ENCODE data around the gene ITGB1. TPM values are rescaled to one million over a fixed set of nuclear protein-coding genes. Genes with fewer than 3 reads are reported as not detected.
A peak's percentile ranks its signal among the peaks of the same experiment; 100 is the strongest.

The ITGB1 gene
- total RNA-seq, 1 donor from 2014 or later: 517 TPM

- H3K4me3 ChIP-seq: no peak overlapping the region
- TF ChIP-seq, protein P1, sequence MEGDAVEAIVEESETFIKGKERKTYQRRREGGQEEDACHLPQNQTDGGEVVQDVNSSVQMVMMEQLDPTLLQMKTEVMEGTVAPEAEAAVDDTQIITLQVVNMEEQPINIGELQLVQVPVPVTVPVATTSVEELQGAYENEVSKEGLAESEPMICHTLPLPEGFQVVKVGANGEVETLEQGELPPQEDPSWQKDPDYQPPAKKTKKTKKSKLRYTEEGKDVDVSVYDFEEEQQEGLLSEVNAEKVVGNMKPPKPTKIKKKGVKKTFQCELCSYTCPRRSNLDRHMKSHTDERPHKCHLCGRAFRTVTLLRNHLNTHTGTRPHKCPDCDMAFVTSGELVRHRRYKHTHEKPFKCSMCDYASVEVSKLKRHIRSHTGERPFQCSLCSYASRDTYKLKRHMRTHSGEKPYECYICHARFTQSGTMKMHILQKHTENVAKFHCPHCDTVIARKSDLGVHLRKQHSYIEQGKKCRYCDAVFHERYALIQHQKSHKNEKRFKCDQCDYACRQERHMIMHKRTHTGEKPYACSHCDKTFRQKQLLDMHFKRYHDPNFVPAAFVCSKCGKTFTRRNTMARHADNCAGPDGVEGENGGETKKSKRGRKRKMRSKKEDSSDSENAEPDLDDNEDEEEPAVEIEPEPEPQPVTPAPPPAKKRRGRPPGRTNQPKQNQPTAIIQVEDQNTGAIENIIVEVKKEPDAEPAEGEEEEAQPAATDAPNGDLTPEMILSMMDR (IDR thresholded peaks at IDR 0.05): no peak
- no peak for DNase-seq
- intact Hi-C loops (cut with DNase I): no loop called here
- peaks cover 4% of the 10 kb centered on the region for H3K4me1 ChIP-seq
- no peak overlapping the region for H3K27ac ChIP-seq
- no peaks in the 10 kb centered on the region for H3K27me3 ChIP-seq
- peaks cover 24% of the 10 kb centered on the region for H3K36me3 ChIP-seq
- ATAC-seq: no peak
- H3K9me3 ChIP-seq: no peaks in the 10 kb centered on the region
These were observed 63.9 kb downstream of the ITGB1 start for GRCh38 chr10:32893916-32894664.

DNA sequence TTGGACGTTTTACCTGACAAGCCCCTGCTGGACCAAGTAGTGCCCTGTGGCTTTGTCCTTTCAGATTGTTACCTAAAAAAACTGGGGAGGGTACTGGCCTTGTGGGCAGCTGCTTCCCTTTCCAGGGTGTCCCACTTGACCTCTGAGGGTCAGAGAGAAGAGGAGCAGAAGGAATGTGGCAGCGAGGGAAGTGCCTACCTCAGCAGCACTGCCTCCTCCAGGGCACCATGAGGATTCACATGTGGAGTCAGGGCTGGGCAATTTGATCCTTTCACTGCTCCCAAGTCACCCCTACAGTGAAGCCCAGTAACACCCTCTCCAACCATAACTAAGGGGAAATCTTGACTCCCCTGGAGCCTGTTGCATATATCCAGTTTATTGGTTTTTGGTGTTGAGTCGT lies 64.6 kb downstream of the ITGB1 start:
- Histone ChIP-seq H3K27me3 (no peaks in the 10 kb centered on the region), H3K4me3 (no peak overlapping the region), H3K9me3 (no peaks in the 10 kb centered on the region), H3K27ac (no peak overlapping the region), H3K36me3 (peaks cover 18% of the 10 kb centered on the region), H3K4me1 (peaks cover 4% of the 10 kb centered on the region)
- peak; percentile 29 for ATAC-seq
- no peak for DNase-seq
- TF ChIP-seq, protein P1 (IDR thresholded peaks at IDR 0.05): no peak
- intact Hi-C loops (cut with DNase I): no loop called here

DNA sequence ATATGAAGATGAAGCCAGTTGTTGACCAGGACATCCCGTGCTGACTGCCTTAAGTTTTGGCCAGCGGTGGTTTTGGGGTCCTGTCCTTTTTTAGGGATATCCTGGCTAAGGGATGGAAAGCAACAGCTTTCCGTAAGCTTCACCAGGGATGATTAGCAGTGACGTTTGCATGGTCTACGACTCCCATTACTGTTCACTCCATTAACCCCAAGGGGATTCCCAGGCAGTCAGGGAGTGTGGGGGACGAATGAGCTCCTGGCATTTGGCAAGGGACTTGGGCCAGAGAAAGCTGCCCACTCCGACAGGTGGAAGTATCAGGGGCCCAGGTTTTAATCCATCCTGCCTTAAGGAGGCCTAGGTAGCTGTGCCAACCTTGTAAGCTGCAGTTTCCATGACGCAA lies 66.8 kb downstream of the ITGB1 start:
- peaks cover 4% of the 10 kb centered on the region for H3K4me1 ChIP-seq
- DNase-seq (no peak), ATAC-seq (no peak)
- H3K4me3 ChIP-seq: no peak overlapping the region
- H3K9me3 ChIP-seq: no peaks in the 10 kb centered on the region
- intact Hi-C loops (cut with DNase I): no loop called here
- H3K27me3 ChIP-seq: no peaks in the 10 kb centered on the region
- TF ChIP-seq, protein P1 (IDR thresholded peaks at IDR 0.05): no peak
- H3K36me3 ChIP-seq: peaks cover under 1% of the 10 kb centered on the region
- no peak overlapping the region for H3K27ac ChIP-seq

- intact Hi-C loops (cut with DNase I): no loop called here
- Histone ChIP-seq H3K36me3 (no peaks in the 10 kb centered on the region), H3K4me3 (no peak overlapping the region), H3K27ac (no peak overlapping the region), H3K27me3 (no peaks in the 10 kb centered on the region), H3K9me3 (no peaks in the 10 kb centered on the region), H3K4me1 (peaks cover 4% of the 10 kb centered on the region)
- TF ChIP-seq, protein P1 (IDR thresholded peaks at IDR 0.05): no peak
- ATAC-seq (no peak), DNase-seq (no peak)
These were observed 67.6 kb downstream of the ITGB1 start for GRCh38 chr10:32890444-32890843.

DNA sequence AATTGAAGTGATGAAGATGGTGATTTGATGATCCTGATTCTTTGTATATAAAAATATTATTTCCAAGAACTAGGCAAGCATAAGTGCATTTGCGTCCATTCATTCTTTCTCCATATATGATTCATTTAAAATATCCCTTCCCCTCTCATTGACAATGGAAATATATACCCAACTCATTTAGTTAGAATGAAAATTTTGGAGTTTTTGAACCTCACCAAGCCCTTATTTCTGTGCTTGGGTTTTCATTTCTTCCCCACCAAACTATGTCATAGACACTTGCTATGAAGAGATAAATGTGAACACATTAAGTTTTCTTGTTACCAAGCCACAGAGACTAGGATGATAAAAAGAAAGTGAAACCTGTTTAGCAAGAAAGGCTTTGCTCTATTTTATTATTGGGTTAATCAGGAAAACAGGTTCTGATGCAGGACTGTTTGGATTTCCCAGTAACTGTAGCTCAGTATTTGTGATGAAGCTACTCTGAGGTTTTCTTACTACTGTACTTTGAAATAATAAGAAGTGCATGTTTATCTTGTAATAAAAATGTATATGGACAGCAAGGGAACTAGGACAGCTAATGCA lies 68.3 kb downstream of the ITGB1 start:
- DNase-seq: no peak
- H3K4me1 ChIP-seq: peaks cover 4% of the 10 kb centered on the region
- no peak overlapping the region for H3K27ac ChIP-seq
- no peak for ATAC-seq
- intact Hi-C loops (cut with DNase I): no loop called here
- H3K27me3 ChIP-seq: no peaks in the 10 kb centered on the region
- TF ChIP-seq, protein P1 (IDR thresholded peaks at IDR 0.05): no peak
- H3K36me3 ChIP-seq: no peaks in the 10 kb centered on the region
- no peak overlapping the region for H3K4me3 ChIP-seq
- H3K9me3 ChIP-seq: no peaks in the 10 kb centered on the region
